Smooth muscle cell (in vitro differentiated cells): ENCODE data around the gene CYB561D1. TPM values are rescaled to one million over a fixed set of nuclear protein-coding genes. Genes with fewer than 3 reads are reported as not detected.

Experiments
- DNase-seq: peaks from one replicate; lab custom pipeline; 2025; ENCODE audit not compliant: unreplicated experiment; lab: John Stamatoyannopoulos, UW
- H2AFZ ChIP-seq: fragments of 200-600 bp; sonication (generic); 2 replicates; pipeline ENCODE4 v1.6.0; 2016; ENCODE audit warnings: antibody characterized with exemption, low read depth, mild to moderate bottlenecking
- H3F3A ChIP-seq: fragments of 200-600 bp; sonication (generic); 2 replicates; pipeline ENCODE4 v1.6.0; 2017; ENCODE audit warnings: antibody characterized with exemption, low read depth
- H3K27ac ChIP-seq: fragments of 200-600 bp; sonication (generic); 2 replicates; pipeline ENCODE4 v1.5.1; 2016; ENCODE audit warnings: low read depth, mild to moderate bottlenecking
- H3K27me3 ChIP-seq: fragments of 200-600 bp; sonication (generic); 2 replicates; pipeline ENCODE4 v1.6.1; 2016; ENCODE audit warnings: low read depth, mild to moderate bottlenecking
- H3K36me3 ChIP-seq: fragments of 200-600 bp; sonication (generic); 2 replicates; pipeline ENCODE4 v1.5.1; 2016; ENCODE audit warnings: low read depth
- H3K4me1 ChIP-seq: fragments of 200-600 bp; sonication (generic); 2 replicates; pipeline ENCODE4 v1.5.1; 2016; ENCODE audit warnings: low read depth
- H3K4me2 ChIP-seq: fragments of 200-600 bp; sonication (generic); 2 replicates; pipeline ENCODE4 v1.6.0; 2016; ENCODE audit warnings: mild to moderate bottlenecking
- H3K4me3 ChIP-seq: fragments of 200-600 bp; sonication (generic); 2 replicates; pipeline ENCODE4 v1.5.1; 2016; ENCODE audit warnings: mild to moderate bottlenecking
- H3K79me2 ChIP-seq: fragments of 200-600 bp; sonication (generic); 2 replicates; pipeline ENCODE4 v1.6.0; 2016; ENCODE audit warnings: low read depth, mild to moderate bottlenecking
- H3K9ac ChIP-seq: fragments of 200-600 bp; sonication (generic); 2 replicates; pipeline ENCODE4 v1.6.0; 2016; ENCODE audit warnings: low read depth
- H3K9me3 ChIP-seq: fragments of 200-600 bp; sonication (generic); replicated peaks from 2 replicates; pipeline ENCODE4 v1.5.1; 2016; ENCODE audit warnings: low read depth
- H4K20me1 ChIP-seq: fragments of 200-600 bp; sonication (generic); 2 replicates; pipeline ENCODE4 v1.6.0; 2016; ENCODE audit warnings: low read depth
- WGBS: methylation state at CpG from one replicate; pipeline ENCODE4 v1.1.7; 2016; ENCODE audit warnings: low lambda C conversion rate; 5-methylcytosine and 5-hydroxymethylcytosine counted together
- polyA plus RNA-seq: library from polyadenylated mRNA; unstranded; fragments of >200 nt; fragmentation: Nextera tagmentation; extraction: Ambion mirVana; gene quantifications from 2 replicates; pipeline ENCODE4 v1.2.1, GENCODE V29; 2016
- total RNA-seq: library from RNA; depleted of rRNA; stranded (reverse); fragments of >200 nt; gene quantifications from 2 replicates; pipeline ENCODE4 v1.2.3, GENCODE V29; 2014
- TF ChIP-seq, protein P1 (sequence below): fragments of 200-600 bp; sonication (generic); IDR thresholded peaks from 2 replicates; pipeline ENCODE4 v1.5.1; 2017; ENCODE audit warnings: borderline replicate concordance, mild to moderate bottlenecking, antibody characterized with exemption; ENCODE audit not compliant: insufficient read depth, poor library complexity, severe bottlenecking

The CYB561D1 gene
- total and polyA plus RNA-seq, 2 experiments from 2014 or later = 4.5 to 5.3 TPM

DNA sequence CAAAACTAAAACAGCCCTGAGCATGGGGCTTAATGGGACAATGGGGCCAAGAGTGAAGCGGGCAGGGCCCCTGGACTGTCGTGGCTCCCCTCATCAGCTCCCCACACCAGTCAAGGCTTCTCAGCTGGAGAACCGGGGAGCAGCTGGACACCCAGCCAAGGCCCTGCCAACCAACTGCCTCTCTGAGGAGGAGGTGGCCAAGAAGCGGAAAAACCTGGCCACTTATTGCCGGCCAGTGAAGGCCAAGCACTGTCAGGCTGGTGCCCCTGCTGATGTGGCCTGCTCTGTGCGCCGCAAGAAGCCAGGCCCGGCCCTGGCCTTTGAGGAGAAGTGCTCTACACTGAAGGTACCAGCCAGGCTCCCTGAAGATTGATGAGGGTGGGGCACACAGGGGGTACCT, 2.5 kb upstream of the CYB561D1 start:
- Histone ChIP-seq H3K4me3 (no peak overlapping the region), H3K79me2 (peaks cover 8% of the 10 kb centered on the region), H3K27me3 (no peaks in the 10 kb centered on the region), H3K4me1 (peaks cover 4% of the 10 kb centered on the region), H3F3A (no peaks in the 10 kb centered on the region), H3K4me2 (no peak overlapping the region), H3K36me3 (no peaks in the 10 kb centered on the region), H4K20me1 (no peaks in the 10 kb centered on the region), H3K9ac (no peak overlapping the region), H3K9me3 (no peaks in the 10 kb centered on the region), H3K27ac (no peak overlapping the region), H2AFZ (no peak overlapping the region)
- no peak for DNase-seq
- WGBS = 96% methylated on average over 8 of the region's 8 CpGs
- TF ChIP-seq, protein P1, sequence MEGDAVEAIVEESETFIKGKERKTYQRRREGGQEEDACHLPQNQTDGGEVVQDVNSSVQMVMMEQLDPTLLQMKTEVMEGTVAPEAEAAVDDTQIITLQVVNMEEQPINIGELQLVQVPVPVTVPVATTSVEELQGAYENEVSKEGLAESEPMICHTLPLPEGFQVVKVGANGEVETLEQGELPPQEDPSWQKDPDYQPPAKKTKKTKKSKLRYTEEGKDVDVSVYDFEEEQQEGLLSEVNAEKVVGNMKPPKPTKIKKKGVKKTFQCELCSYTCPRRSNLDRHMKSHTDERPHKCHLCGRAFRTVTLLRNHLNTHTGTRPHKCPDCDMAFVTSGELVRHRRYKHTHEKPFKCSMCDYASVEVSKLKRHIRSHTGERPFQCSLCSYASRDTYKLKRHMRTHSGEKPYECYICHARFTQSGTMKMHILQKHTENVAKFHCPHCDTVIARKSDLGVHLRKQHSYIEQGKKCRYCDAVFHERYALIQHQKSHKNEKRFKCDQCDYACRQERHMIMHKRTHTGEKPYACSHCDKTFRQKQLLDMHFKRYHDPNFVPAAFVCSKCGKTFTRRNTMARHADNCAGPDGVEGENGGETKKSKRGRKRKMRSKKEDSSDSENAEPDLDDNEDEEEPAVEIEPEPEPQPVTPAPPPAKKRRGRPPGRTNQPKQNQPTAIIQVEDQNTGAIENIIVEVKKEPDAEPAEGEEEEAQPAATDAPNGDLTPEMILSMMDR = no peak

DNA sequence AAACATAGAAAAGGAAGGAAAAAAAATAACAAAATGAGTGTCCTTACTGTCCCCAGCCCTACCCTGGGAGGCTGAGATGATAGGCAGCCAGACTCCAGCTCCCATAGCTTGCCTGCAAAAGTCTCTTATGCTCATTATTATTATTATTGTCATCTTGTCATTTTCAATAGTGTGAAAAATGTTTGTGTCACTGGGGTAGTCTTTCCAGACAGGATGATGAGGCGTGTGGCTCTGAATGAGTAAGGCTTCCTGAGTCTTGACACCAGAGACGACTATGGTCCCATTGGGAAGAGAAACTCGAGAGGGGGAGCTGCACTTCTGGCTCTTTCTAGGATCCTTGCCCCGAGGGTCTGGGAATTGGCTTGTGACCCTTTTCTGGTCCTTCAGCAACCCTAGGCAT, 1.1 kb upstream of the CYB561D1 start:
- 83% methylated on average over 4 of the region's 4 CpGs for WGBS
- no peak overlapping the region for H3K4me3 ChIP-seq
- H4K20me1 ChIP-seq = no peaks in the 10 kb centered on the region
- peaks cover 8% of the 10 kb centered on the region for H3K79me2 ChIP-seq
- H3K27ac ChIP-seq = no peak overlapping the region
- no peak for DNase-seq
- H3K4me2 ChIP-seq = no peak overlapping the region
- H3K9ac ChIP-seq = no peak overlapping the region
- H3F3A ChIP-seq = no peaks in the 10 kb centered on the region
- H3K4me1 ChIP-seq = peaks cover 4% of the 10 kb centered on the region
- H3K36me3 ChIP-seq = no peaks in the 10 kb centered on the region
- H3K27me3 ChIP-seq = no peaks in the 10 kb centered on the region
- no peak overlapping the region for H2AFZ ChIP-seq
- H3K9me3 ChIP-seq = no peaks in the 10 kb centered on the region
- TF ChIP-seq, protein P1 = no peak

DNA sequence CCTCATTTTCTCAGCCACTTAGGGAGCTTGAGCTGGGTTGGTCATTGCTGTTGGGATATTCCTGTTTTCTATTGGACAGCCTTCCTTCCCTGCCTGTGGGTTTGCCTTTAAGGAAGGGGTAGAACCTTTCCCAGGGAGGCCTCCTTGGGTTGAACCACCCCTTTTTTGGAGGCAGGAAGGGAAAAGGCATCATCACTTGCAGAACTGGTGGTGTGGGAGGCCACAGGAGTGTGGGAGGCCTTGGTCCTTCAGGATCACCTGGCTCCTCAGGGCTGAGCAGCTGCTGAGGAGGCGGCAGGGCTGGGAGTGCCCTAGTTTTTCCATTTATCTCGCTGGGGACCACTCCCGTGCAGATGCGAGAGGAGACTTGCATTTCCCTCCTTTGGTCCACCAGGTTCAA, 667 bp upstream of the CYB561D1 start:
- H3K4me1 ChIP-seq = peaks cover 4% of the 10 kb centered on the region
- 78% methylated on average over 4 of the region's 4 CpGs for WGBS
- peaks cover 8% of the 10 kb centered on the region for H3K79me2 ChIP-seq
- no peak overlapping the region for H3K4me3 ChIP-seq
- no peaks in the 10 kb centered on the region for H3F3A ChIP-seq
- no peak overlapping the region for H3K9ac ChIP-seq
- H2AFZ ChIP-seq = peak overlapping the region; percentile 28
- H3K9me3 ChIP-seq = no peaks in the 10 kb centered on the region
- H3K4me2 ChIP-seq = peak overlapping the region; percentile 72
- no peaks in the 10 kb centered on the region for H4K20me1 ChIP-seq
- H3K27me3 ChIP-seq = no peaks in the 10 kb centered on the region
- no peak for DNase-seq
- H3K27ac ChIP-seq = no peak overlapping the region
- no peaks in the 10 kb centered on the region for H3K36me3 ChIP-seq
- TF ChIP-seq, protein P1 = no peak

DNA sequence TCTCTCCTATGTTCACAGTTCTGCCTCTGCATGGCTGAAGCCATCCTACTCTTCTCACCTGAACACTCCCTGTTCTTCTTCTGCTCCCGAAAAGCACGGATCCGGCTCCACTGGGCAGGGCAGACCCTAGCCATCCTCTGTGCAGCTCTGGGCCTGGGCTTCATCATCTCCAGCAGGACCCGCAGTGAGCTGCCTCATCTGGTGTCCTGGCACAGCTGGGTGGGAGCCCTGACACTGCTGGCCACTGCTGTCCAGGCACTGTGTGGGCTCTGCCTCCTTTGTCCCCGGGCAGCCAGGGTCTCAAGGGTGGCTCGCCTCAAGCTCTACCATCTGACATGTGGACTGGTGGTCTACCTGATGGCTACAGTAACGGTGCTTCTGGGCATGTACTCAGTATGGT, 1.8 kb downstream of the CYB561D1 start:
- Histone ChIP-seq H4K20me1 (peaks cover 17% of the 10 kb centered on the region), H3F3A (peaks cover 7% of the 10 kb centered on the region), H3K9me3 (no peaks in the 10 kb centered on the region), H3K4me3 (no peak overlapping the region), H3K4me1 (peaks cover 4% of the 10 kb centered on the region), H3K79me2 (peaks cover 8% of the 10 kb centered on the region), H3K9ac (no peak overlapping the region), H3K4me2 (no peak overlapping the region), H3K36me3 (no peaks in the 10 kb centered on the region), H2AFZ (no peak overlapping the region), H3K27ac (no peak overlapping the region), H3K27me3 (no peaks in the 10 kb centered on the region)
- 99% methylated on average over 7 of the region's 7 CpGs for WGBS
- no peak for DNase-seq
- TF ChIP-seq, protein P1 = no peak
